K562 (cell line): ENCODE measurements around the gene MYLK4. TPM values are rescaled to one million over a fixed set of nuclear protein-coding genes. Genes with fewer than 3 reads are reported as not detected.

Source experiments
- BHLHE40 ChIP-seq: IDR thresholded peaks from 2 replicates; pipeline ENCODE4 v1.6.1; 2011; ENCODE audit warnings: low read length, improper control_type of control experiment
- CEBPB ChIP-seq: fragments of 450-650 bp; IDR thresholded peaks from 2 replicates; pipeline ENCODE4 v1.6.1; 2016; ENCODE audit warnings: missing genetic modification characterization, missing compliant biosample characterization
- HMGN3 ChIP-seq: IDR thresholded peaks from 2 replicates; pipeline ENCODE4 v1.6.1; 2011; ENCODE audit warnings: borderline replicate concordance, low read depth, mild to moderate bottlenecking, mixed read lengths, low read length; ENCODE audit not compliant: insufficient read length; ENCODE audit errors: extremely low read depth
- HNRNPL ChIP-seq: fragments of 200-400 bp; formaldehyde crosslinking; IDR thresholded peaks from 2 replicates; pipeline ENCODE4 v1.6.1; 2017; ENCODE audit warnings: low read depth, mild to moderate bottlenecking, low read length
- KLF16 ChIP-seq: IDR thresholded peaks from 2 replicates; pipeline ENCODE4 v1.6.1; 2016; ENCODE audit warnings: antibody characterized with exemption
- LARP7 ChIP-seq: fragments of 450-650 bp; IDR thresholded peaks from 2 replicates; pipeline ENCODE4 v1.6.1; 2016
- PHB2 ChIP-seq: fragments of 450-650 bp; IDR thresholded peaks from 2 replicates; pipeline ENCODE4 v1.6.1; 2017; ENCODE audit warnings: low read depth
- POLR2H ChIP-seq: IDR thresholded peaks from 2 replicates; pipeline ENCODE4 v1.6.1; 2016; ENCODE audit warnings: missing genetic modification characterization, low read depth, mild to moderate bottlenecking, control low read depth, missing compliant biosample characterization, moderate library complexity
- RUNX1 ChIP-seq: sonication (generic); IDR thresholded peaks from 2 replicates; pipeline ENCODE4 v1.6.1; 2016; ENCODE audit warnings: antibody characterized with exemption, low read depth
- SMARCC2 ChIP-seq: fragments of 450-650 bp; IDR thresholded peaks from 2 replicates; pipeline ENCODE4 v1.6.1; 2017; ENCODE audit warnings: antibody characterized with exemption, moderate library complexity, mild to moderate bottlenecking, low read depth
- TEAD2 ChIP-seq: fragments of 450-650 bp; IDR thresholded peaks from 2 replicates; pipeline ENCODE4 v1.6.1; 2016; ENCODE audit warnings: missing genetic modification characterization, control low read depth, missing compliant biosample characterization
- YY1 ChIP-seq, 3 experiments: IDR thresholded peaks; 2 replicates each; pipeline ENCODE4 v1.6.1; 2011; ENCODE audit warnings: low read length in 2 of 3, mild to moderate bottlenecking in 2 of 3, moderate library complexity in 2 of 3, borderline replicate concordance in 1 of 3, control low read depth in 1 of 3, low read depth in 1 of 3; ENCODE audit not compliant: insufficient read depth in 3 of 3, insufficient replicate concordance in 2 of 3, control insufficient read depth in 1 of 3, insufficient read length in 1 of 3; ENCODE audit errors: extremely low read depth in 1 of 3
- ZBTB1 ChIP-seq: sonication (generic); formaldehyde crosslinking; IDR thresholded peaks from 2 replicates; pipeline ENCODE4 v1.8.1; 2023; ENCODE audit warnings: missing genetic modification reagents, low read depth, mild to moderate bottlenecking, borderline replicate concordance
- ZFX ChIP-seq: sonication (generic); formaldehyde crosslinking; IDR thresholded peaks from 2 replicates; pipeline ENCODE4 v1.8.0; 2022; ENCODE audit warnings: mild to moderate bottlenecking, missing genetic modification reagents, moderate library complexity
- ZNF212 ChIP-seq: fragments of 450-650 bp; formaldehyde crosslinking; IDR thresholded peaks from 2 replicates; pipeline ENCODE4 v1.4.0; 2020; ENCODE audit warnings: mild to moderate bottlenecking
- ZNF224 ChIP-seq: sonication (generic); formaldehyde crosslinking; IDR thresholded peaks from 2 replicates; pipeline ENCODE4 v1.8.0; 2022; ENCODE audit warnings: mild to moderate bottlenecking, missing genetic modification reagents
- ZNF431 ChIP-seq: sonication (generic); formaldehyde crosslinking; IDR thresholded peaks from 2 replicates; pipeline ENCODE4 v1.8.0; 2022; ENCODE audit warnings: mild to moderate bottlenecking, missing genetic modification reagents
- polyA plus RNA-seq, 8 experiments: library from polyadenylated mRNA; depleted of rRNA in 4 of 8; stranded (reverse) in 5 of 8; unstranded in 3 of 8; fragments of >200 nt; fragmentation: Nextera tagmentation in 2 of 8; fragmentation: Illumina TruSeq in 1 of 8; extraction: Ambion mirVana in 2 of 8; extraction: Trizol in 1 of 8; gene quantifications; 2 replicates each; pipeline versions ENCODE4 v1.2.1 to v1.2.3, GENCODE V29; 2011 to 2014; ENCODE audit warnings: inconsistent platforms in 1 of 8, missing spikeins in 1 of 8
- total RNA-seq, 7 experiments: library from RNA; depleted of rRNA in 6 of 7; stranded (reverse); fragments of >200 nt in 6 of 7; fragmentation: Illumina TruSeq in 2 of 7; extraction: Trizol in 2 of 7; gene quantifications; 2 replicates each; pipeline versions ENCODE4 v1.2.1 to v1.2.3, GENCODE V29; 2011 to 2021; ENCODE audit warnings: low replicate concordance in 1 of 7
- TF ChIP-seq, protein P1 (sequence below): fragments of 250-450 bp; sonication (Bioruptor Pico); IDR thresholded peaks from 2 replicates; pipeline ENCODE4 v1.8.0; 2022; ENCODE audit warnings: moderate library complexity, mild to moderate bottlenecking, inconsistent platforms
- TF ChIP-seq, protein P2 (sequence below), 2 experiments: fragments of 450-650 bp in 1 of 2; sonication (generic) in 1 of 2; formaldehyde crosslinking in 1 of 2; IDR thresholded peaks in 1 of 2; conservative IDR thresholded peaks in 1 of 2; 2 replicates each; pipeline versions ENCODE4 v1.6.1 to v1.8.1; 2016 to 2023; ENCODE audit warnings: mild to moderate bottlenecking in 2 of 2, moderate library complexity in 2 of 2, inconsistent platforms in 1 of 2, missing genetic modification reagents in 1 of 2
- TF ChIP-seq, protein P3 (sequence below): sonication (generic); formaldehyde crosslinking; IDR thresholded peaks from 2 replicates; pipeline ENCODE4 v1.8.0; 2022; ENCODE audit warnings: mild to moderate bottlenecking, missing genetic modification reagents
- TF ChIP-seq, protein P4 (sequence below): fragments of 250-450 bp; sonication (Bioruptor Pico); IDR thresholded peaks from 2 replicates; pipeline ENCODE4 v1.5.1; 2021; ENCODE audit warnings: mild to moderate bottlenecking

MYLK4 gene
- total and polyA plus RNA-seq, 9 of the 15 experiments (the other 6 are each of a cell fraction or from before 2014, with no cell fraction given): 0.01 to 0.15 (median 0.06) TPM

DNA sequence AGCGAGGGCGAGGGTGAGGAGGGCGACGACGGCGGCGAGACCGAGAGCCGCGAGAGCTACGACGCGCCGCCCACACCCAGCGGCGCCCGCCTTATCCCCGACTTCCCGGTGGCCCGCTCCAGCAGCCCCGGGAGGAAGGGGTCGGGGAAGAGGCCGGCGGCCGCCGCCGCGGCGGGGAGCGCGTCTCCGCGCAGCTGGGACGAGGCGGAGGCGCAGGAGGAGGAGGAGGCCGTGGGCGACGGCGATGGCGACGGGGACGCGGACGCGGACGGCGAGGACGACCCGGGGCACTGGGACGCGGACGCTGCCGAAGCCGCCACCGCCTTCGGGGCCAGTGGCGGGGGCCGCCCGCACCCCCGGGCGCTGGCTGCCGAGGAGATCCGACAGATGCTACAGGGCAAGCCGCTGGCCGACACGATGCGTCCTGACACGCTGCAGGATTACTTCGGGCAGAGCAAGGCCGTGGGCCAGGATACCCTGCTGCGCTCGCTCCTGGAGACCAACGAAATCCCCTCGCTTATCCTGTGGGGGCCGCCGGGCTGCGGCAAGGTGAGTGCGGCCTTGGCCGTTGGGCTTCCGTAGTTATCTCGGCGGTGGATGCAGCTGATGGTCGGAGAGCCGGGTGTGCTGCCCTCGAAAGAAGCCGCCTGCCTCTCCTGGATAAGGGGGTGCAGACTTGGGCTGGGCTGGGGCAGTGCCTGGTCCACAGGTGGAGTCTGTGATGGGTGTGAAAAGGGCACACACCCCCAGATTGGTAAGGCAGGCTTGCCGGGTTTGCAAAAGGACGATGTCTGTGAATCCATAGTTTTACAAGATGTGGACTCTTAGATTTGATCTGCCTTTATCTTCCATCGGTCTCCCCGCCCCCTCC lies 15.4 kb upstream of the MYLK4 start (continued):
- TF ChIP-seq, protein P1, sequence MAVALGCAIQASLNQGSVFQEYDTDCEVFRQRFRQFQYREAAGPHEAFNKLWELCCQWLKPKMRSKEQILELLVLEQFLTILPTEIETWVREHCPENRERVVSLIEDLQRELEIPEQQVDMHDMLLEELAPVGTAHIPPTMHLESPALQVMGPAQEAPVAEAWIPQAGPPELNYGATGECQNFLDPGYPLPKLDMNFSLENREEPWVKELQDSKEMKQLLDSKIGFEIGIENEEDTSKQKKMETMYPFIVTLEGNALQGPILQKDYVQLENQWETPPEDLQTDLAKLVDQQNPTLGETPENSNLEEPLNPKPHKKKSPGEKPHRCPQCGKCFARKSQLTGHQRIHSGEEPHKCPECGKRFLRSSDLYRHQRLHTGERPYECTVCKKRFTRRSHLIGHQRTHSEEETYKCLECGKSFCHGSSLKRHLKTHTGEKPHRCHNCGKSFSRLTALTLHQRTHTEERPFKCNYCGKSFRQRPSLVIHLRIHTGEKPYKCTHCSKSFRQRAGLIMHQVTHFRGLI: no peak
- TF ChIP-seq ZNF431 (CRISPR knock-in tag): peak; percentile 66; the same call in 1 of the 2 replicates
- no peak for TF ChIP-seq PHB2
- no peak for TF ChIP-seq SMARCC2
- TF ChIP-seq POLR2H (tag): no peak
- TF ChIP-seq, protein P2, sequence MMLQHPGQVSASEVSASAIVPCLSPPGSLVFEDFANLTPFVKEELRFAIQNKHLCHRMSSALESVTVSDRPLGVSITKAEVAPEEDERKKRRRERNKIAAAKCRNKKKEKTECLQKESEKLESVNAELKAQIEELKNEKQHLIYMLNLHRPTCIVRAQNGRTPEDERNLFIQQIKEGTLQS (IDR thresholded peaks at IDR 0.05): no peak
- TF ChIP-seq, protein P2 (CRISPR knock-in tag; conservative IDR thresholded peaks at IDR 0.05): 0 out of 2 replicates have a peak, but pooled peaks have one; percentile 41
- TF ChIP-seq, protein P3, sequence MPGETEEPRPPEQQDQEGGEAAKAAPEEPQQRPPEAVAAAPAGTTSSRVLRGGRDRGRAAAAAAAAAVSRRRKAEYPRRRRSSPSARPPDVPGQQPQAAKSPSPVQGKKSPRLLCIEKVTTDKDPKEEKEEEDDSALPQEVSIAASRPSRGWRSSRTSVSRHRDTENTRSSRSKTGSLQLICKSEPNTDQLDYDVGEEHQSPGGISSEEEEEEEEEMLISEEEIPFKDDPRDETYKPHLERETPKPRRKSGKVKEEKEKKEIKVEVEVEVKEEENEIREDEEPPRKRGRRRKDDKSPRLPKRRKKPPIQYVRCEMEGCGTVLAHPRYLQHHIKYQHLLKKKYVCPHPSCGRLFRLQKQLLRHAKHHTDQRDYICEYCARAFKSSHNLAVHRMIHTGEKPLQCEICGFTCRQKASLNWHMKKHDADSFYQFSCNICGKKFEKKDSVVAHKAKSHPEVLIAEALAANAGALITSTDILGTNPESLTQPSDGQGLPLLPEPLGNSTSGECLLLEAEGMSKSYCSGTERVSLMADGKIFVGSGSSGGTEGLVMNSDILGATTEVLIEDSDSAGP (CRISPR knock-in tag): no peak
- TF ChIP-seq RUNX1: 0 out of 2 replicates have a peak, but pooled peaks have one; percentile 28
- TF ChIP-seq ZNF224 (CRISPR knock-in tag): peak; percentile 46; the same call in 1 of the 2 replicates
- TF ChIP-seq HNRNPL: peak; percentile 77; the same call in 1 of the 2 replicates
- TF ChIP-seq KLF16: 0 out of 2 replicates have a peak, but pooled peaks have one; percentile 8
- no peak for TF ChIP-seq HMGN3
- TF ChIP-seq, protein P4, sequence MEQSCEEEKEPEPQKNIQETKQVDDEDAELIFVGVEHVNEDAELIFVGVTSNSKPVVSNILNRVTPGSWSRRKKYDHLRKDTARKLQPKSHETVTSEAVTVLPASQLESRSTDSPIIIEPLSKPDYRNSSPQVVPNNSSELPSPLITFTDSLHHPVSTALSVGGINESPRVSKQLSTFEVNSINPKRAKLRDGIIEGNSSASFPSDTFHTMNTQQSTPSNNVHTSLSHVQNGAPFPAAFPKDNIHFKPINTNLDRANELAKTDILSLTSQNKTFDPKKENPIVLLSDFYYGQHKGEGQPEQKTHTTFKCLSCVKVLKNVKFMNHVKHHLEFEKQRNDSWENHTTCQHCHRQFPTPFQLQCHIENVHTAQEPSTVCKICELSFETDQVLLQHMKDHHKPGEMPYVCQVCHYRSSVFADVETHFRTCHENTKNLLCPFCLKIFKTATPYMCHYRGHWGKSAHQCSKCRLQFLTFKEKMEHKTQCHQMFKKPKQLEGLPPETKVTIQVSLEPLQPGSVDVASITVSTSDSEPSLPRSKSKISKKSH: 0 out of 2 replicates have a peak, but pooled peaks have one; percentile 43
- peak; percentile 61 for TF ChIP-seq ZFX (CRISPR knock-in tag)
- TF ChIP-seq BHLHE40: 0 out of 2 replicates have a peak, but pooled peaks have one; percentile 3
- TF ChIP-seq TEAD2 (tag): no peak
- peak; percentile 62; the same call in 1 of the 2 replicates for TF ChIP-seq ZBTB1 (CRISPR knock-in tag)
- no peak for TF ChIP-seq CEBPB
- peak in 1 of 3 experiments; percentile 54 for TF ChIP-seq YY1 (IDR thresholded peaks at IDR 0.05; ENCODE audit: borderline replicate concordance in 1 of 3, control insufficient read depth in 1 of 3, extremely low read depth in 1 of 3, insufficient read depth in 3 of 3, insufficient read length in 1 of 3, insufficient replicate concordance in 2 of 3, low read depth in 1 of 3, low read length in 2 of 3)
- TF ChIP-seq LARP7: no peak
- TF ChIP-seq ZNF212 (CRISPR knock-in tag): no peak
